Breast epithelium (tissue), 4 donors: ENCODE measurements around the gene REG3G. TPM values are rescaled to one million over a fixed set of nuclear protein-coding genes. Genes with fewer than 3 reads are reported as not detected.

Experiments used
- DNase-seq, 2 donors: peaks; one replicate each; pipeline ENCODE4 v3.0.0-alpha.2; 2019; ENCODE audit warnings: low spot score in 2 of 2
- H3K27ac ChIP-seq, 2 donors: fragments of 200-600 bp; sonication (generic) in 1 of 2; one replicate each; pipeline ENCODE4 v1.5.1; 2016 to 2019; ENCODE audit warnings: mild to moderate bottlenecking in 1 of 2
- H3K27me3 ChIP-seq, 2 donors: fragments of 200-600 bp; sonication (generic) in 1 of 2; one replicate each; pipeline versions ENCODE4 v1.5.1 to v1.6.0; 2017 to 2019; ENCODE audit warnings: control low read depth in 1 of 2, mild to moderate bottlenecking in 1 of 2
- H3K36me3 ChIP-seq: fragments of 200-600 bp; one replicate; pipeline ENCODE4 v1.5.1; 2019
- H3K4me1 ChIP-seq, 2 donors: fragments of 200-600 bp; sonication (generic); one replicate each; pipeline ENCODE4 v1.5.1; 2016 to 2019; ENCODE audit warnings: control low read depth in 1 of 2
- H3K4me3 ChIP-seq, 3 donors: fragments of 200-600 bp; sonication (generic); 1 replicate in 2 of 3; 2 replicates in 1 of 3; pipeline ENCODE4 v1.5.1; 2016 to 2019; ENCODE audit warnings: mild to moderate bottlenecking in 3 of 3, moderate library complexity in 2 of 3
- H3K9me3 ChIP-seq, 2 donors: fragments of 200-600 bp; sonication (generic) in 1 of 2; one replicate each; pipeline ENCODE4 v1.5.1; 2016 to 2019; ENCODE audit warnings: control low read depth in 1 of 2
- POLR2A ChIP-seq: fragments of 450-650 bp; IDR thresholded peaks from one replicate; pipeline ENCODE4 v1.6.1; 2016; ENCODE audit warnings: antibody characterized with exemption, mild to moderate bottlenecking, moderate library complexity
- POLR2AphosphoS5 ChIP-seq, 3 donors: sonication (generic); formaldehyde crosslinking; IDR thresholded peaks; one replicate each; pipeline ENCODE4 v1.6.1; 2017; ENCODE audit warnings: antibody characterized with exemption in 3 of 3
- intact Hi-C: fragments of 100-400 bp; cut with DNase I; formaldehyde crosslinking; loops from one replicate; pipeline ENCODE4 v1.15.1; 2023; ENCODE audit warnings: low total_unique reads
- total RNA-seq, 3 donors: library from RNA; depleted of rRNA; stranded (reverse); fragments of >200 nt; gene quantifications; one replicate each; pipeline ENCODE4 v1.1.0, GENCODE V29; 2016
- TF ChIP-seq, protein P1 (sequence below), 3 donors: fragments of 450-650 bp; IDR thresholded peaks; one replicate each; pipeline ENCODE4 v1.5.1; 2016 to 2017; ENCODE audit warnings: antibody characterized with exemption in 3 of 3, mild to moderate bottlenecking in 3 of 3, moderate library complexity in 3 of 3

The REG3G gene
- total RNA-seq, 3 donors from 2014 or later: not detected

DNA sequence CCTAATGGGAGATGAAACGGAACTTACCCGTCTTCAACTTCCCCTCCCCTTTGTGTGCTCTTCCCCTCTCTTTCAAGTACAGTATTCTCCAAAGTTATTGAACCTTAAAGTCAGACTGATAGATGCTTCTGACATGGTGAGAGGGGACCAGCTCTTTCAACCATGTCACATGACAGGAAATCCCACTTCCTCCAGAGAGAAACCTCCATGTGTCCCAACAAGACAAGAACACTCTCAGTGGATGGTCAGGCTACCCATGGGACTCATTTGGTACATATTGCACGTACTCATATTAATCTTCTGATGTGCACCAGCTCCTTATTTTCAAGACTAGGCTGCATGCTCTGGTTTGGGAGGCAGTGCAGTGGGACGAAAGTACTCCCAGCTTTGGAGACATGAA, 44.6 kb upstream of the REG3G start:
- H3K27ac ChIP-seq: no peak overlapping the region
- no peaks in the 10 kb centered on the region for H3K4me1 ChIP-seq
- H3K4me3 ChIP-seq: no peak overlapping the region
- H3K9me3 ChIP-seq: no peaks in the 10 kb centered on the region
- H3K27me3 ChIP-seq: peaks cover 0 to 16% of the 10 kb centered on the region in 2 donors
- intact Hi-C loops: no loop called here
- H3K36me3 ChIP-seq: no peaks in the 10 kb centered on the region
- DNase-seq: no peak
- TF ChIP-seq POLR2A (no peak), POLR2AphosphoS5 (IDR thresholded peaks at IDR 0.05) (no peak)
- TF ChIP-seq, protein P1, sequence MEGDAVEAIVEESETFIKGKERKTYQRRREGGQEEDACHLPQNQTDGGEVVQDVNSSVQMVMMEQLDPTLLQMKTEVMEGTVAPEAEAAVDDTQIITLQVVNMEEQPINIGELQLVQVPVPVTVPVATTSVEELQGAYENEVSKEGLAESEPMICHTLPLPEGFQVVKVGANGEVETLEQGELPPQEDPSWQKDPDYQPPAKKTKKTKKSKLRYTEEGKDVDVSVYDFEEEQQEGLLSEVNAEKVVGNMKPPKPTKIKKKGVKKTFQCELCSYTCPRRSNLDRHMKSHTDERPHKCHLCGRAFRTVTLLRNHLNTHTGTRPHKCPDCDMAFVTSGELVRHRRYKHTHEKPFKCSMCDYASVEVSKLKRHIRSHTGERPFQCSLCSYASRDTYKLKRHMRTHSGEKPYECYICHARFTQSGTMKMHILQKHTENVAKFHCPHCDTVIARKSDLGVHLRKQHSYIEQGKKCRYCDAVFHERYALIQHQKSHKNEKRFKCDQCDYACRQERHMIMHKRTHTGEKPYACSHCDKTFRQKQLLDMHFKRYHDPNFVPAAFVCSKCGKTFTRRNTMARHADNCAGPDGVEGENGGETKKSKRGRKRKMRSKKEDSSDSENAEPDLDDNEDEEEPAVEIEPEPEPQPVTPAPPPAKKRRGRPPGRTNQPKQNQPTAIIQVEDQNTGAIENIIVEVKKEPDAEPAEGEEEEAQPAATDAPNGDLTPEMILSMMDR (IDR thresholded peaks at IDR 0.05): no peak

DNA sequence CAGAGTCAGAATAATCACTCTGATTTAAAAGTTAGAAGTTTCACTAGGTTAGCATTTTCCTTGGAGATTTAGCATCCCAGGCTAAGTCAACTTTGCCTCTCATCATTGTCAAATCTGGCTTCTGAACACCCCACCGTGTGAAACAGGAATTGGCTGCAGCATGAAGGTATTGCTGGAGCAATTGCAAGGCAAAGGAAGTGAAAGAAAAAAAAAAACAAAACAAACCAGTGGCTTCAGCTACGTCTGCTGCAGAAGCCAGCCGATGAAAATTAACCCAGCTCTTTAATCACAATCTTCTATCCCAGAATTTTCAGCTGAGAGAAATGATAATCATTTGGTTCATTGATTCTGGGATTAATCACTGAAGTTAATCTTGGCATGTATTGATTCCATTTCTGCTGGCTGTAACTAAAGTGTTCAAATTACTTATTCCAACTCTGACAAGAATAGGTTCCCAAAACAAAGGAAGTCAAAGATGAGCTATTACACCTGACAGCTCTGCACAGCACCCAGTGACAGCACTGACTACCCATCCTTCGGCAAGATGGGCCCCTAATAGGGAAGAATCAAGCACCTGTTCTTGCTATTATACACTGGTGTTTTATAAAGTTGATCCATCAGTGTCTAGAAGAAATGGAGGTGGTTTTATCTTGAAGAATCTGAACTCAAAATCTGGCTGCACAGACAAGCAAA, 42.7 kb upstream of the REG3G start:
- Histone ChIP-seq H3K4me1 (no peaks in the 10 kb centered on the region), H3K9me3 (no peaks in the 10 kb centered on the region), H3K36me3 (no peaks in the 10 kb centered on the region), H3K27me3 (peaks cover 0 to 16% of the 10 kb centered on the region in 2 donors), H3K4me3 (no peak overlapping the region), H3K27ac (no peak overlapping the region)
- intact Hi-C loops: no loop called here
- DNase-seq: no peak
- no peak for TF ChIP-seq POLR2A
- TF ChIP-seq, protein P1 (IDR thresholded peaks at IDR 0.05): no peak
- no peak for TF ChIP-seq POLR2AphosphoS5 (IDR thresholded peaks at IDR 0.05)

DNA sequence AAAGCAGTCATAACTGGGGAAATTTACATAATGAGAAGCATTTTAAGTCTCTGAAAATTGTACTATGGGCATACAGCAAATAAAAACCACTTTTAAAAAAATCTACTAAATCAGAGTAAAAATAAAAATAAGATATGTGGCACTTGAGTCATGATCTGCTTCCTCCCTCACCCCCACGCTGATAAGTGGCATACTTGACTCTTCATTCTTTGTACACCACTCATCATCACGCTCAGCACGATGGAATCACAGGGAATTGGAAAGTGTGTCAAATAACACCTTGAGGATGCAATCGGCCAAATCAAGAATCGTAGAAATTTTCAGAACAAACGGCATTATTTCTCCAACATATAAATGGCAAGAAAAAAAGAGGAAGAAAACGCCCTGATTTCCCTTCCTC, 41.1 kb upstream of the REG3G start:
- TF ChIP-seq, protein P1 (IDR thresholded peaks at IDR 0.05): no peak
- TF ChIP-seq POLR2AphosphoS5 (IDR thresholded peaks at IDR 0.05) (no peak), POLR2A (no peak)

DNA sequence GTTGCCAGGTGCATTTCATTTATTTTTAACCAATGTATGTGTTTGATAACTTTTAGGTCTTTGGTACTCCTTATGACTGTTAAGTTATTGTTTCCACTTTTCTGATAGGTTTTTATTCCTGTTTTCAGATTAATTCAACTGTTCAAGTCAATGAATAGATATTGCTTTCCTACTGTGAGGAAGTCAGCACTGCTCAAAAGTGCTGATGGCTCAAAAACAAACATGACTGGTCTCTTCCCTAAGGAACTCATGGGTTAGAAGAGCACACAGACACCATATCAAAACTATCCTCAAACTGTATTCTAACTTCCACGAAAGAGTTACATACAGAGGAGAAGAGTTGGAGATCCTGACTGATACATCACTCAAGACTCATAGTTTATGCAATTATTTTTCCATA, 39.9 kb upstream of the REG3G start:
- Histone ChIP-seq H3K4me1 (no peaks in the 10 kb centered on the region), H3K36me3 (no peaks in the 10 kb centered on the region), H3K27ac (no peak overlapping the region), H3K9me3 (no peaks in the 10 kb centered on the region), H3K27me3 (peaks cover 0 to 19% of the 10 kb centered on the region in 2 donors), H3K4me3 (no peak overlapping the region)
- DNase-seq: no peak
- no peak for TF ChIP-seq POLR2A
- TF ChIP-seq, protein P1 (IDR thresholded peaks at IDR 0.05): no peak
- TF ChIP-seq POLR2AphosphoS5 (IDR thresholded peaks at IDR 0.05): no peak
- intact Hi-C loops: no loop called here

More for the DNA sequence above, 41.1 kb upstream of the REG3G start:
- no peaks in the 10 kb centered on the region for H3K36me3 ChIP-seq
- H3K4me3 ChIP-seq: no peak overlapping the region
- no peaks in the 10 kb centered on the region for H3K4me1 ChIP-seq
- no peak for DNase-seq
- H3K27me3 ChIP-seq: peaks cover 0 to 16% of the 10 kb centered on the region in 2 donors
- intact Hi-C loops: no loop called here
- no peak overlapping the region for H3K27ac ChIP-seq
- H3K9me3 ChIP-seq: no peaks in the 10 kb centered on the region

DNA sequence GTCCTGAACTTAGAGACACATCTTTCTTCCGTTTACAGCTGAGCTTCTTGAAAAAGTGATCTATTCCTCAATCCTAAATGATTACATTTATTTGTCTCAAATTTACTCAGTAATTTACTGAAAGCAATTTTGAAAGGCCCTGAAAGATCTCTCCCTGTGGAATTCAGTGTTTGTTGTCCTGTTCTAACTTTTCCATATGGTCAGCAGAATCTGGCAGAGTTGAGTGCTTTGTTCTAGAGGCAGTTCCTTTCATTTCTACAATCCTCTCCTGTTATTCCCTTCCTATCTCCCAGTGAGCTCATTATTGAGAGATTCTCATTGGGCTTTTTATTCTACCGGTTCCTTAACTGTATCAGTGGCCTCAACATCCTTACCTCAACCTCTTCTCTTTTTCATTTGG, 36.5 kb upstream of the REG3G start:
- Histone ChIP-seq H3K27me3 (peaks cover 0 to 35% of the 10 kb centered on the region in 2 donors), H3K27ac (no peak overlapping the region), H3K36me3 (no peaks in the 10 kb centered on the region), H3K4me3 (no peak overlapping the region), H3K4me1 (no peaks in the 10 kb centered on the region), H3K9me3 (no peaks in the 10 kb centered on the region)
- intact Hi-C loops: no loop called here
- TF ChIP-seq, protein P1 (IDR thresholded peaks at IDR 0.05): no peak
- TF ChIP-seq POLR2A: no peak
- DNase-seq: no peak
